Stimulated activated CD4-positive, alpha-beta T cell treated with anti-CD3 and anti-CD28 coated beads, Interleukin-2, amount 100 ng/mL, for 4 hours (primary cell): ENCODE data around the gene CPNE7.
"Not testable (repeated sequence)": the region's sequence is repeated elsewhere in the genome, so short reads cannot be mapped to it uniquely, and the experiment has no call there.

Source experiments
- DNase-seq: peaks from one replicate; pipeline ENCODE4 v3.0.0-alpha.2; 2020; ENCODE audit warnings: low read depth

Gene CPNE7

GRCh38 chr16:89624777-89625761 is 49.5 kb downstream of the CPNE7 start:
- DNase-seq: no peak

- no peak for DNase-seq
Observed at GRCh38 chr16:89629827-89630610, 54.5 kb downstream of the CPNE7 start.

GRCh38 chr16:89633064-89633631 is 57.6 kb downstream of the CPNE7 start:
- DNase-seq: no peak

GRCh38 chr16:89634463-89635385 is 59.2 kb downstream of the CPNE7 start:
- not testable (repeated sequence) for DNase-seq

- DNase-seq: no peak
Observed at GRCh38 chr16:89636663-89637062, 61.1 kb downstream of the CPNE7 start.

GRCh38 chr16:89637379-89637778 is 61.8 kb downstream of the CPNE7 start:
- DNase-seq: no peak

- DNase-seq: no peak
Observed at GRCh38 chr16:89638455-89638854, 62.9 kb downstream of the CPNE7 start.

GRCh38 chr16:89639385-89639784 is 63.8 kb downstream of the CPNE7 start:
- no peak for DNase-seq

GRCh38 chr16:89641458-89642119 is 66.0 kb downstream of the CPNE7 start:
- DNase-seq: no peak

GRCh38 chr16:89642574-89642973 is 67.0 kb downstream of the CPNE7 start:
- no peak for DNase-seq

GRCh38 chr16:89643769-89644300 is 68.3 kb downstream of the CPNE7 start:
- DNase-seq: no peak

- DNase-seq: no peak
Observed at GRCh38 chr16:89645122-89645521, 69.6 kb downstream of the CPNE7 start.

- DNase-seq: no peak
Observed at GRCh38 chr16:89646270-89646669, 70.7 kb downstream of the CPNE7 start.
